Left forelimb (tissue), 1 donor: Measurements from ENCODE around the gene MIPOL1.

Source experiments
- DNase-seq: peaks from one replicate; pipeline ENCODE4 v3.0.0-alpha.2; 2018; ENCODE audit warnings: low spot score

MIPOL1 gene

DNA sequence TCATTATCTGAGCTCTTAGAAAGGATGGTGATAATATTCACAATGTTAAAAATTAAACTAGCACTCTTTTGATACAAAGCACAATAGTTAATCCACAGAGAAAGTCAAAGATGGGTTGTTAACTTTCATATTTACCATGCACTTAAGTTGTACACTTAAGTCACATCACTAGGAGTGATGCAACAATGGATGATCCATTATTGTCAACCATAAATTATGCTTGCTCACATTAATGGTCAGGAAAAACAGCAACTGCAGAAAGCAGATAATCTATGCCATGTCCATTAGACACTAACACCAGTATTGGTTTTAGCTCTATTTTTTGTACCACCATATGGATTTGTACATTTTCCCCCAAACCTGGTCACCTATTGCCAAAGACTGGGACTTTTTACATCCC is 201.8 kb downstream of the MIPOL1 start:
- no peak for DNase-seq

DNA sequence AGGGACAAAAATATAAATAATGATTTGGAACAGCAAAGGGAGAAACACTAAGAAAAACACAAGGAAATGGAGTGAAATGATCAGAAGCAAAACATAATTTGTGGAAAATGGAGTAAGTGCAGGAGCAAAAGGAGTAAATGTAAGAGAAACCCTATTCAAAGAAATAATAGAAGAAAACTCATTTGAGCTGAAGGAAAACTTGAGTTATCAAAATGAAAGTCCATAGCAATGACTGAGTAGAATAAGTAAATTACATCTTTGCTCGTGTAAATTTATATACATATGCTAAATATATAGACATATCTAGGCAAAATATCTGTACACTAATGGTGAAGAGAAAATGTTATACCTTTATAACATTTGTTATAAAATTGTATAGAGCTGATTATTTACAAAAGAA is 203.4 kb downstream of the MIPOL1 start:
- no peak for DNase-seq

DNA sequence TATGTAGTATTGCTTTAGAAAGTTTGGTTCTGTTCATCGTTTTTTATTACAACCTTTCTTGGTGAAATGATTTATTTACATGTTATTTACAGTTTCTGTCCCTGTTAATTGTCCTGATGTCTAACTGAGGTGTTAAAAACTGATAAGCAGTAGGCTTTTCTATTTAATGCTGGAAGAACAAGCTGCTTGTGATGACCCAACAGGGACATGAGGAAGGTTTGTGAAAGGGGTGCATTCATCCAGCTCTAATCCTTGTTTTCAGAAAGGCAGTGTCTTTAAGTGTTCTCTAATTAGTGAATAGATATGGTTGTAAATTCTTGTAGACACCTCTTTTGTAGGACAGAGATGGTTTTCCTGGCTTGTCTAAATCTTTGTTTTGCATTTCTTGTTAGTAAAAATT is 205.9 kb downstream of the MIPOL1 start:
- DNase-seq, result no peak

DNA sequence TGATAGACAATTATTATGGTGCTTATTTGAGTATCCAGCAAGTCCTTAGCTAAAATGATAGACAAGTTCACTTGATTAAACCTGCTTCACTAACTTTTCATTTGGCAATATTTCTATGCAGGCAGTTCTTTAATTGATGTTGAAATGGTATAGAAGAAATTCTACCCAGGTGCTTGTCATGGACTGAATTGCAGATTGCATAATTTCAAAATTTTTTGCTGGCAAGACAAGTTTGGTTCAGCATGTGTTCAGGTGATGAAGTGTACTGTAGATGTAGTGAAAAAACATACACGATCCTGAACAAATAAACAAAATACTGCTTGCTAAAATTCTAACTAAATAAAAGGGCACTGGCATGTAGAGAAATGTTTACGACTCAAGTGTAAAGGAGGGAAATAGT is 208.4 kb downstream of the MIPOL1 start:
- no peak for DNase-seq

DNA sequence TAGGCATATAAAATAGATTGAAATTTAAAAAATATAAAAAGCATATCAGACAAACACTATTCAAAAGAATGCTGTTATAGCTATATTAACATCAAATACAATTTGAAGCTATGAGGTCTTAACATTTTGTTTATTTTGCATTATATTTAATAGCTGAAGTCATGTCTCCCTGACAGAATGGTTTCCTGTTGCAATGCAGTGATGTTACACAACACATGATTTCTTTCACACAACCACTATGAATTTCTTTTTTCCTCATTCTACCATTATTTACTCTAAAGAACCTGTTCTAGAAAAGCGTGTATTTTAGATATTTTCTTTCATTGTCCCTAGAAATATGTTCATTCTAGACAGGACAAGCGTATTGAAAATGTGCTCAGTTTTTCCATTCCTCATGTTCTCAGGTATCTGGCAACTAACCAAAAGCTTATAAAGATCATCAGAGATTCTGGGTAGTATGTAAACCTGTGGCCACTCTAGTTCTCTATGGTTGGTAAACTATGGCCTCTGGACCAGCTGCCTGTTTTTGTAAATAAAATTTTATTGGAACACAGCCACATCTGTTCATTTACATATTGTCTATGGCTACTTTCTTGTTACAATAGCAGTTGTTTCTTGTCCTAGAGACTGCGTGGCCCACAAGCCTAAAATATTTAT is 213.5 kb downstream of the MIPOL1 start:
- no peak for DNase-seq

DNA sequence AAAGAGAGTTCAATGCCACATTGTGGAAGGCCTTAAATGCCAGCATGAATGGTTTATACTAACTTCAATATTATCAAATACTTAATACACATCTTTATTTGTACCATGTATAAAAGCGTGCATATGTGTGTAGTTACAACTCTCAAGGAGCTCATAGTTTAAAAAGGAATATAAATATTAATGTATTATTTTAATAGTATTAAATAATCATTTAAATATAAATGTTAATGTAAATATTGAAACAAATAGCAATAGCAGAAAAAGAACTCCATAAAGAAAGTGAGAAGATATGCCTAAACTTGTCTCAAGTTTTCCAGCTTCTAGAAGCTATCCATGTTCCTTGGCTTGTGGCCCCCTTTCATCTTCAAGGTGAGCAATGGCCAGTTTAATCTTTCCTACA is 215.3 kb downstream of the MIPOL1 start:
- DNase-seq, result no peak

DNA sequence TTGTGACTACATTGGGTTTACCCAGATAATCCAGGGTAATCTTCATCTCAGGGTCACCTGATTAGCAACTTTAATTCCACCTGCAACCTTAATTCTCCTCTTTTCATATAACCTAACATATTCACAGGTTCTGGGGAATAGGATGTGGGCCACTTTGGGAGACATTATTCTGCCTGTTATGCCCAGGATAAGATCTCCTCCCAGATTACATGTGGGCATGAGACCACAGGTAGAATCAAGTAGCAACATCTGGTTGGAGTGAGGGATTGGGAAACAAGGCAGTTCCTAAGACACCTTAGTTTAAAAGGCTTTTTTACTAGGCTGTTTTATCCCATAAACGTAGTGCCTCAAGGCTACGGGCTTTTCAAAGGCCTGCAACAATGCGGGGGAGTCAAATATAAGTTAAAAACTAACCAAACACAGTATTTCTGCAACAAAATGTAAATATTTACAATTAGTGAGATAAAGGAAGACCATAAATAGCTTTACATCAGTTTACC is 215.8 kb downstream of the MIPOL1 start:
- DNase-seq, result no peak

DNA sequence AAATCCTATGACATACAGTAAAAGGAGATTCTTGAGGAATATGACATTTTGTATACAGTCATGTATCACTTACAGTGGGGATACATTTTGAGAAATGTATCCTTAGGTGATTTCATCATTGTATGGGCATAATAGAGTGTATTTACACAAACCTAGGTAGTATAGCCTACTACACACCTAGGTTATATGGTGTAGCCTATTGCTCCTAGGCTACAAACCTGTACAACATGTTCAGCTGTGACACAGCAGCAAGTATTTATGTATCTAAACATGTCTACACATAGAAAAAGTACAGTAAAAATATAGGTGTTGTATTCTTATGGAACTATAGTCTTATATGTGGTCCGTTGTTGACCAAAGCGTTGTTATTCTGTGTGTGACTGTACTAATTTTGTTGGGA is 218.5 kb downstream of the MIPOL1 start:
- DNase-seq, result no peak

DNA sequence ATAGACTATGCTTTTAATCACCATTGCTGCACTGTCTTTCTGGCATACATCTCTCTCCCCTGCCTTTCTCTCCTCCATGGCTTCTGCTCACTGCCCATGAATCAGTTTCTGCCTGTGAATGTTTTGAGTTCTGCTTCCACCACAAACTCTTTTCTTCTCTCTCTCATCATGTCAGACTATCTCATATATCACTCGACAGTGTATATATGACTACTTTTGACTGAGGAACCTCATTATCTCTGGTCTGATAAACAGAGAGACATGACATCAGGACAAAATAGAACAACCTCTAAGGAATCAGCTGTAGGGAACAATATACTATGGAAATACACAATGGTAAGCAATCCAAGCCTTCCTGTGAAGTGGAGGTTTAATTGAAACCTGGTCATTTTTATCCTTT is 219.4 kb downstream of the MIPOL1 start:
- DNase-seq, result no peak

DNA sequence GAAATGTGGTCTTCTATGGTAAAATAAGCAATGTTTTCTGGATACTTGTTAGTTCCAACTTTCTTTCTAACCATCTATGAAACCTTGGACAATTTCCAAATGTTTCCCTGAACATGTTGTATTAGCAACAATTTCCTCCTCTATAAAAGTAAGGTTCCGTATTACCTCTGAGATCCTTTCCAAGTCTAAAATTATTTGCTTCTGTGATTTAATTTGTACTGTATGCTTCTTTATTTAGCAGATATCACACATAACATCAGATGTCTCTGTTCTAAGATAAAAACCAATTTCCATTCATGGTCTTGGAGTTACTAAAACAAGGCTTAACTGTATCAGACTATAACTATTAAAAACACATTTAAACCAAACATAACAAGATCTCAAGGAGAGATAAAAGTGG is 220.1 kb downstream of the MIPOL1 start:
- no peak for DNase-seq

DNA sequence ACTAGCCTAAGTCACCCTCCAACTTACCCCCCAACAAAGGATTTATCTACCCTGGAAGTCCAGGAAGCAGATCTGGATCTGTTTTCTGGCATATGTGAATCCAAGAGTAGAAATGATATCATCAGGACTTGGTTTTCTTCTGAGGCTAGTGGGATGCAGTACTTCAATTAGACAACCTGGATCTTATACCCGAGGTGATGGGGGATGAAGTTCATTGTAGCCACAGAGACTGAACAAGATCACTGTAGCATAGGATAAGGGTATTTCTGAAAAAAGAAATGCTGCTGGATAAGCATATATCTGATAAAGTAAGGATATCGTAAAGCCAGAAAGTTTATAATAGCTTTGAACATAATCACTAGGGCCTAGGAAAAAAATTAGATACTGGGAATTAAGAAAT is 222.9 kb downstream of the MIPOL1 start:
- DNase-seq, result no peak

DNA sequence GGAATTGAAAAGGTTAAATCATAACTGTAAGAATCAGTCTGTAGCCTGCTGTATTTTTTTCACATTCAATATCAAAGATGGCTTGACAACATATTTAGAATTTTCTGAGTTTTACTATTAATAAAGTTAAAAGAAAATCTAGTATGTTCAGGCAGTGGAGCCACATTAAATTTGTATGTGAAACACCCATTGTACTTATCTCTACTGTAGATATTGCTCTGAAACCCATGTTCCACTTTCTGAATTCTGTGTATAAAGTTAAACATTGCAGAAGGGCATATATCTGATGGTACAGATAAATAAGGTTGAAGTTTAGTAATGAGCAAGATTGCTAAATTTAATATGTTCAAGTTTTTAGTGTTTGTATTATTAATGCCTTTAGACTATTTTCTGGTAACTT is 224.6 kb downstream of the MIPOL1 start:
- no peak for DNase-seq

DNA sequence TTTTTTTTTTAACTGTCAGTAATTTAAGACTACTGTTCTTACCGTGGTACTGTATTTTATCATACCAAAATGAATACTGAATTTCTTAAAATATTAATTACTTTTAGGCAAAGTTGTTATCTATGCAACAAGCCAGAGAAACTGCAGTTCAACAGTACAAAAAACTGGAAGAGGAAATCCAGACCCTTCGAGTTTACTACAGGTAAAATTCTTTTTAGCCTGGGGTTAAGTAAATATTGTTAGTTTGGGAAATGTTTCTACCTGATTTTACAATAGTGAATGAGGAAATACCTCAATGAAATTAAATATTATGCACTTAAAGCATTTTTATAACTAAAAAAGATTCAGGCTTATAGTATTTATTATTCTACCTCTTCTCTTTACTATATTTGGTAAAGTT is 225.0 kb downstream of the MIPOL1 start:
- no peak for DNase-seq

DNA sequence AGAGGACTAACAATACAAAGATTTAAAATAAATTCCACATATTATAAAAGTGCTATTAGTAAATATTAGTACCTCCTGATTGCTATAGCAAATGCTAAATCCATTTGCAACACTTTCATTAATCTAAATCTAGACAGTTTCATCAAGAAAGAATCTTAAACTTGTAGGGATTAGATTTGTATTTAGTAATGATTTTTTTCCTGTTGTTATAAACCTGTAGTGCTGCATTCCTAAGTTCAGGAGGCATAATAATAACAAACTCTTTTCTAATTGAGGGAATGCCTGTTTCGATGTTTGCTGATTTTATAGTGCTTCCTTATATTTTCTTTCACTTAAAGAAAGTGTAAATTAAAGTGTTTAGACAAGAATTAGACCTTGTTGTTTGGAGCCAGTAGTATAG is 231.2 kb downstream of the MIPOL1 start:
- no peak for DNase-seq

DNA sequence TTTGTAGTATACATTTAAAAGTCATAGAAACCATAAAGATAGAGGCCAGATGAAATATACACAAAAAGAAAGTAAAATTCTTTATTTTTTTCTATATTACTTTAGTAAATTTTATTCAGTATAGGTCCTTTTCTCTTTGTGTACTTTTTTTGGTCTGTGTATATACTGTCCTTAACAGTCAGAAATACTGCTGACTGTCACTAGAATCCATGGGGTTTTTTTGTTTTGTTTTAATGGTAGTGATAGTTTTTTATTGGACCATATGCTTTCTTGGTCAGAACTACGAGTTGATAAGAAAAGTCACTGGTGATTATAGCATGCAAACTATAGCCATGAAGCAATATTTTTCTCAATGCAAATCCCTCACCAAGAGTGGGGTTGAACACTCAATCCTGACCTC is 231.9 kb downstream of the MIPOL1 start:
- no peak for DNase-seq

DNA sequence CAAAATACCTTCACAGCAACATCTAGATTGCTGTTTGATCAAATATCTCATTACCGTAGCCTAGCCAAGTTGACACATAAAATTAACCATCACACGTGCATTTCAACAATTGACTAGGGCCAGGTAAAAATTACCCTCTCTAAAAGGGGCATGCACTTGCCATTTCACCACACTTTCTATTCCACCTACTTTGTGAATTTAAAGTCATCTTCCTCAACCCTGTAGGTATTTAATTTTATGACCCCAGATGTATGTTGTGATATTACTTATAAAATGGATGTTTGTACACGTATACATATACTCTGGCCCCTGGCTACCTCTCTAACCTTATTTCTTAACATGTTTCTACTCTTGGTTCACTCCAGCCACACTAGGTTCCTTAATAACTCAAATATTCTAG is 237.1 kb downstream of the MIPOL1 start:
- no peak for DNase-seq

DNA sequence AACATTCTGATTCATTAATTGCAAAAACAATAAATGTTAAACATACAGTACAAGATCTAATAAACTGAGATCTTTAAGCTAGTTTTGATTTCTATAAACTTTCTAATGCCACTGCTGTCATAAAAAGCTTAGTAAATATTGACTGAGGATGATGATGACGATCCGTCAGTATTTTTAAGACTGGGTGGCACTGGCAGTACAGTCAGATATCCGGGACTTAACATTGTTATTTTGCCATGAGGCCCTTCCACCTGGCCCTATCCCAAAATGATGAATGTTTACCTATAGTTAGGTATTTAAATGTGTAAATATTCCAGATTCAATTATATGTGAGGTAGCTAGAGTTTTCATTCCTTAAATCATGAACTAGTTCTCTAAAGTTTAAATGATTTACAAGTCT is 238.8 kb downstream of the MIPOL1 start:
- DNase-seq, result no peak

DNA sequence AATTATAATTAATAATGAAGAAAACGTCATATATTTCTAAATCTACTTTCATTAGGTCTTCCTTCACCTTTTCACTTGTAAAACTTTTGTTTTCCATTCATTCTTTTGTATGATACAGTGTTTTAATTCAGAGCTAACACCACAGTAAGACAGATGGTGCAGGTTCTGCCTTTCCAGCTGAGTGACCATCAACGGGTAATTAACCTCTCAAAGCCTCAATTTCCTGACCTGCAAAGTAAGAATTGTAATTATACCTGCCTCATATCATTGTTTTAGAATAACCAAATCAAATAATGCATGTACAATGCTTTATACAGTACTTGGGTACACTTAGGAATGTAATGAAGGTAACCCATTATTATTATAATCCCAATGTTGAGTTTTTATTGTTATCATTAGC is 239.8 kb downstream of the MIPOL1 start:
- DNase-seq, result no peak

DNA sequence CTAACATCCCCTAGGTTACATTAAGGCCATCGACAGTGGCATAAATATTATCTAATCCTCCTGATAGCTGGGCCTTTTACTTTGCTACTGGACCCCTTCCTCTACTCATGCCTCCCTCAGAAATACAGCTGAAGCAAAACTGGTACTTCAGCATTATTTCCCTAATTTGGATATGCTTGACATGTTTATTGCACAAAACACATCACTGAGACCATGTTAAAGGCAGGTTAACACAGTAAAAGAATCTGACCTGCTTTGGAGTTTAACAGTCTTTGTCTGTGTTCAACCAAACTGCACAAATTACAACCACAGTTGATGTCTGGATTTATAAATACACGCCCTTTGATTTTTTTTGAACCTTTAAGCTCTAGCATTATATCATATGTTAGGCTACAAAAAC is 240.7 kb downstream of the MIPOL1 start:
- no peak for DNase-seq

DNA sequence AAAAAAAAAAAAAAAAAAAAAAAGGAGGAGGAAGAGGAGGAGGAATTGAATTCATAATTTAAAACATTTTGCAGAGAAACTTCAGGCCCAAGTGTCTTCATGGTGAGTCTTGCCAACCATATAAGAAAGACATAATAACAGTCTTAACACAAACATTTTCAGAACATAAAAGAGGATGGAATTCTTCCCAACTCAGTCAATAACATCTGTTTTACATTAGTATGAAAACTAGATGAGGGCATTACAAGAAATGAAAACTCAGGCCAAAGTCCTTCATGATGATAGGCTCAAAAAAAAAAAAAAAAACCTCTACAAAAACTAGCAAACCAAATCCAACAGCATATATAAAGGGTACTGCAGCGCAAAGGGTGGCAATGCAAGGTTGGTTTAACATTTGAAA is 245.7 kb downstream of the MIPOL1 start:
- no peak for DNase-seq

DNA sequence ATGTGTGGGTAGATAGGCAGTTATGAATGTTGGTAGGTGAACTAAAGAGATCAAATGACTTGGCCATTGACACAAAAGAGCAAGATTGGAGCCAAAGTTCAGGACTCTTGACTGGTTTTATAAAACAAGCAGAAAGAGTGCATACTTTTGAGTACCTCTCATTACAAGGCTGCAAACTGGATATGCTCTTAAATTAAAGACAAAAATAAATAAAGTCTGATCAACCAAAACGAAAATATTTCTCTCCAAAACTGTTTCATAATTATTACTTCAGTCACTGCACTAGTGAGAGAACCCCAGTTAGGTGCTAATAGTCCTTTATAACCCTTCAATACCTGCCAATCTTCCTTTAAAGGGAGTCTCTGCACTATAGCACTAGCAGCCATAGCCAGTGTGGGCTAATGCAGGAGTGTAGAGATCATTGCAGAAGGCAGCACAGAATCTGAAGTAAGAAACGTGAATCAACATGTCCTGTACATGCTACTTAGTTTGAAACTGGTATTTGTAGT is 250.2 kb downstream of the MIPOL1 start:
- DNase-seq, result no peak

DNA sequence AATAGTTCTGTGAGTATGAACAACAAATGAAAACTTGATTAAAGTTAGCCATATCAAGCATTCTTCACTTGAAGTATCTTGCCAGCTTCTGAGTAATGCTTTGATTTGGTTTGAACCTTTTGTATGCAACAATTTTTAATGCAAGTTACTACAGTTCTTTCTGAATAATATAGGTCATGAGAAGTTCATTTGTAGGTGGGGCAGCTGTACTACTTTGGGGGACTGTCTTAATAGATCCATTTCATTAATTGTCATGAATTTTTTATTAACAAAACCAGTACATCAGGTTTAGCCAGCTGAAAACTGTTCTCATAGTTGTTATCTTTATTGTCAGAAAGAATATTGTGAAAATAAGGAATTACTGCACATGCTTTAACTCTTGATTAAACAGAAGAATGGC is 254.6 kb downstream of the MIPOL1 start:
- DNase-seq, result no peak

DNA sequence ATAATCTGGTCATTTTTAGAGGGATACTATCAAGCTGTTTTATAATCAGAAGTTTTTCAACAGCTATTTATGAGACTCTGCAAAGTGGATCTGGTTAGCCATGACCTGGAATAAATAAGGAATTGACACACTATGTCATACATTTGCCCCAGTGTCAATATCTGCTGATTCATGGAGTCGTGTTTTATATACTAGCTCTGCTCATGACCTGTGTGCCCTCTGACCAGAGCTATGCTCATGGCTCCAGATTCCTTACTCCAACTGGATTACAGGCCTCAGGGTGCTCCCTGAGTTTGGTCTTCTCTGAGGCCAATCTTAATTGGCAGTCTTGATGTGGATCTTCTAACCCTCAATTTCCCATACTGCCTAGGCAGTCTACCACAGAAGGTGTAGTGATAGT is 256.2 kb downstream of the MIPOL1 start:
- DNase-seq, result no peak

DNA sequence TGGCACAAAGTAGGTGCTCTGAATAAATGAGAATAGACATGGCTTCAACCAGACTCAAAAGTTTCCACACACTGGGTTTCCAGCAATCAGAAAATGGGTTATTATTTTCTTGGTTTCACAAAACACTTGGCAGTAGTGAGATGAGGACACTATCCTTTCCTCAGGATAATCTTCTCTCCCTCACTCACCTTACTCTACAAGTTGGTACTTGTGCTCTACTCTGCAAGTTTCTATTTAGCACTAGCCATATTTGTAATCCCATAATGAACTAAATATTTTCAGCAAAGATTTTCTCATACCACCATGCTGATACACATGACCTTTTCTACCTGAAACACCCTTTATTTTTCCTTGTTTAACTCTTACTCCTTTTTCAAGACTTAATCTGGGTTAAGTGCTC is 259.6 kb downstream of the MIPOL1 start:
- no peak for DNase-seq
